ENCODE data around the gene MPZL1. TPM values are rescaled to one million over a fixed set of nuclear protein-coding genes. Genes with fewer than 3 reads are reported as not detected.

MPZL1 gene
- total and polyA plus RNA-seq, 2 of the 8 experiments (the other 6 are each of a cell fraction or from before 2014, with no cell fraction given), result 37.8 to 120 TPM

GRCh38 chr1:167698313-167698712 lies 23.5 kb upstream of the MPZL1 start (continued):
- TF ChIP-seq CHD7 (IDR thresholded peaks at IDR 0.05; ENCODE audit: insufficient replicate concordance, low read length), result no peak
- TF ChIP-seq EP300 (IDR thresholded peaks at IDR 0.05; ENCODE audit: borderline replicate concordance in 1 of 2, low read depth in 2 of 2, low read length in 2 of 2), result no peak
- no peak for TF ChIP-seq HDAC2 (IDR thresholded peaks at IDR 0.05; ENCODE audit: borderline replicate concordance in 1 of 2, low read depth in 2 of 2, low read length in 2 of 2)
- TF ChIP-seq TEAD4 (IDR thresholded peaks at IDR 0.05; ENCODE audit: low read depth, low read length), result no peak
